Measurements from ENCODE around the gene PAMR1. TPM values are rescaled to one million over a fixed set of nuclear protein-coding genes. Genes with fewer than 3 reads are reported as not detected.

The PAMR1 gene
- total and polyA plus RNA-seq, 2 of the 8 experiments (the other 6 are each of a cell fraction or from before 2014, with no cell fraction given), result 3.0 to 6.9 TPM

- H3K56ac ChIP-seq (replicated peaks; ENCODE audit: insufficient read length, low read depth, low read length), result peak within 1 kb of the TSS; percentile 48
- H2BK15ac ChIP-seq (ENCODE audit: low read length), result 0 out of 2 replicates have a peak within 1 kb of the TSS, but pooled peaks have one; percentile 61
- peak within 1 kb of the TSS; percentile 23 for H4K5ac ChIP-seq (ENCODE audit: insufficient read length, low read depth, low read length)
- ChIA-PET POLR2A (ENCODE audit: partially characterized antibody) (no interaction called here), CTCF (ENCODE audit: partially characterized antibody) (interaction anchor here (1.3 to 2.5 kb wide), 3 partner anchors 27 to 841 kb away, joined by 3 to 5 read pairs (median 4); no protein-coding TSS in a partner anchor)
- no peak within 1 kb of the TSS for H3K4ac ChIP-seq (replicated peaks; ENCODE audit: insufficient read length, low read depth, low read length)
- H3K79me1 ChIP-seq (ENCODE audit: low read depth, low read length), result no peaks in the 10 kb centered on the region
- peak within 1 kb of the TSS; percentile 65 to 94 (median 71) for H3K4me3 ChIP-seq (ENCODE audit: extremely low read depth in 1 of 4, insufficient read depth in 2 of 4, low read depth in 3 of 4, low read length in 4 of 4)
- TF ChIP-seq RBBP5 (IDR thresholded peaks at IDR 0.05; ENCODE audit: borderline replicate concordance, low read depth, low read length) (peak; percentile 25; the same call in 1 of the 2 replicates), SUZ12 (IDR thresholded peaks at IDR 0.05; ENCODE audit: low read length) (0 out of 2 replicates have a peak, but pooled peaks have one; percentile 5), E2F6 (IDR thresholded peaks at IDR 0.05) (0 out of 2 replicates have a peak, but pooled peaks have one; percentile 35), KDM4A (IDR thresholded peaks at IDR 0.05; ENCODE audit: low read depth, low read length, severe bottlenecking) (peak; percentile 42), CBX5 (IDR thresholded peaks at IDR 0.05; ENCODE audit: low read depth, low read length) (no peak)
- TF ChIP-seq, protein P1, sequence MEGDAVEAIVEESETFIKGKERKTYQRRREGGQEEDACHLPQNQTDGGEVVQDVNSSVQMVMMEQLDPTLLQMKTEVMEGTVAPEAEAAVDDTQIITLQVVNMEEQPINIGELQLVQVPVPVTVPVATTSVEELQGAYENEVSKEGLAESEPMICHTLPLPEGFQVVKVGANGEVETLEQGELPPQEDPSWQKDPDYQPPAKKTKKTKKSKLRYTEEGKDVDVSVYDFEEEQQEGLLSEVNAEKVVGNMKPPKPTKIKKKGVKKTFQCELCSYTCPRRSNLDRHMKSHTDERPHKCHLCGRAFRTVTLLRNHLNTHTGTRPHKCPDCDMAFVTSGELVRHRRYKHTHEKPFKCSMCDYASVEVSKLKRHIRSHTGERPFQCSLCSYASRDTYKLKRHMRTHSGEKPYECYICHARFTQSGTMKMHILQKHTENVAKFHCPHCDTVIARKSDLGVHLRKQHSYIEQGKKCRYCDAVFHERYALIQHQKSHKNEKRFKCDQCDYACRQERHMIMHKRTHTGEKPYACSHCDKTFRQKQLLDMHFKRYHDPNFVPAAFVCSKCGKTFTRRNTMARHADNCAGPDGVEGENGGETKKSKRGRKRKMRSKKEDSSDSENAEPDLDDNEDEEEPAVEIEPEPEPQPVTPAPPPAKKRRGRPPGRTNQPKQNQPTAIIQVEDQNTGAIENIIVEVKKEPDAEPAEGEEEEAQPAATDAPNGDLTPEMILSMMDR (IDR thresholded peaks at IDR 0.05; ENCODE audit: control extremely low read depth in 1 of 3, insufficient read depth in 1 of 3, low read depth in 1 of 3, low read length in 3 of 3), result peak in 2 of 3 experiments; percentile 6 to 11; a peak in 2 of 4 replicates
- H3K79me2 ChIP-seq (ENCODE audit: control insufficient read depth in 1 of 2, insufficient read depth in 2 of 2, low read length in 2 of 2), result no peaks in the 10 kb centered on the region
- peak within 1 kb of the TSS; percentile 89 for H2AFZ ChIP-seq (ENCODE audit: low read length)
- H3K23me2 ChIP-seq (ENCODE audit: low read depth, low read length), result peaks cover 19% of the 10 kb centered on the region; the same call in 1 of the 2 replicates
- no peak within 1 kb of the TSS for H3K23ac ChIP-seq (ENCODE audit: insufficient read length)
- no peak within 1 kb of the TSS for H2AK5ac ChIP-seq (ENCODE audit: low read depth, low read length)
- no peak for FAIRE-seq
- H2BK120ac ChIP-seq (replicated peaks; ENCODE audit: low read depth, low read length), result no peak within 1 kb of the TSS
- H3K27me3 ChIP-seq (replicated peaks in 1 of 4; ENCODE audit: control insufficient read depth in 3 of 4, extremely low read depth in 1 of 4, insufficient read depth in 3 of 4, low read length in 3 of 4), result peaks cover 31 to 83% (median 70%) of the 10 kb centered on the region in 4 experiments
- H3K36me3 ChIP-seq (ENCODE audit: control insufficient read depth in 2 of 4, insufficient read depth in 4 of 4, low read length in 3 of 4), result no peaks in the 10 kb centered on the region
- no peaks in the 10 kb centered on the region for H3K9me3 ChIP-seq (ENCODE audit: insufficient read depth in 2 of 2, low read depth in 1 of 2, low read length in 1 of 2)
- no peak within 1 kb of the TSS for H3K27ac ChIP-seq (ENCODE audit: low read depth, low read length)
- H3K4me1 ChIP-seq (replicated peaks in 1 of 4; ENCODE audit: control insufficient read depth in 3 of 4, insufficient read depth in 4 of 4, low read length in 3 of 4), result peaks cover 0 to 8% (median 4%) of the 10 kb centered on the region in 4 experiments; a peak in 5 of 7 replicates
- H4K91ac ChIP-seq (replicated peaks; ENCODE audit: insufficient read length, low read length), result peak within 1 kb of the TSS; percentile 60
- H2BK12ac ChIP-seq (ENCODE audit: low read depth, low read length), result peak within 1 kb of the TSS; percentile 50; the same call in 1 of the 2 replicates
- peak within 1 kb of the TSS; percentile 1 for H4K8ac ChIP-seq (ENCODE audit: extremely low read depth, insufficient read depth, low read length)
- peak in 1 of 2 experiments; percentile 71 for DNase-seq (ENCODE audit: low read depth in 1 of 2, low spot score in 2 of 2)
- 1% methylated on average over 10 of the region's 71 CpGs; no CpG with 5 or more reads in 1 of the 2 experiments for WGBS, 2 experiments (ENCODE audit: extremely low coverage in 1 of 2, insufficient coverage in 1 of 2, insufficient read length in 1 of 2, insufficient replicate concordance in 2 of 2, low coverage in 1 of 2, low lambda C conversion rate in 2 of 2, missing lambda C conversion rate in 1 of 2)
- no peak within 1 kb of the TSS for H2BK20ac ChIP-seq (ENCODE audit: low read length)
- peak within 1 kb of the TSS in 3 of 4 experiments; percentile 14 to 45 (median 34); a peak in 3 of 7 replicates for H3K9ac ChIP-seq (replicated peaks in 1 of 4; ENCODE audit: extremely low read depth in 1 of 4, low read depth in 3 of 4, low read length in 3 of 4)
- no peak within 1 kb of the TSS for H3K14ac ChIP-seq (ENCODE audit: insufficient read length)
- H2BK5ac ChIP-seq (ENCODE audit: low read depth, low read length), result no peak within 1 kb of the TSS
- peak within 1 kb of the TSS; percentile 90 for H3K18ac ChIP-seq (ENCODE audit: extremely low read depth, low read length)
- H4K20me1 ChIP-seq (replicated peaks in 1 of 2; ENCODE audit: control insufficient read depth in 1 of 2, insufficient read depth in 2 of 2, low read length in 2 of 2), result peaks cover 0 to 4% of the 10 kb centered on the region in 2 experiments
- peak within 1 kb of the TSS; percentile 92 to 98 for H3K4me2 ChIP-seq (ENCODE audit: insufficient read depth in 1 of 2, low read depth in 2 of 2, low read length in 2 of 2)
These were observed 106.1 kb downstream of the PAMR1 start, which contains the start of gene SLC1A2 for GRCh38 chr11:35419184-35419829. TSS of gene SLC1A2 (minus strand) at chr11:35419558. CDS start at chr11:35418966, 592 bp downstream.

Measured in H1 (cell line).